Muscle layer of duodenum (tissue), 2 donors: ENCODE data around the gene CNOT4.
"Not testable (repeated sequence)": the region's sequence is repeated elsewhere in the genome, so short reads cannot be mapped to it uniquely, and the experiment has no call there.

Experiments
- H3K27ac ChIP-seq: one replicate; pipeline ENCODE4 v1.7.0; 2013; ENCODE audit warnings: mild to moderate bottlenecking, low read length
- H3K27me3 ChIP-seq: one replicate; pipeline ENCODE4 v1.7.0; 2013; ENCODE audit warnings: low read depth, mild to moderate bottlenecking, control low read depth, low read length
- H3K36me3 ChIP-seq, 2 donors: one replicate each; pipeline ENCODE4 v1.7.0; 2013; ENCODE audit warnings: low read length in 2 of 2, control low read depth in 1 of 2, mild to moderate bottlenecking in 1 of 2; ENCODE audit not compliant: insufficient read depth in 2 of 2, control insufficient read depth in 1 of 2
- H3K4me1 ChIP-seq, 2 donors: one replicate each; pipeline ENCODE4 v1.7.0; 2013; ENCODE audit warnings: low read length in 2 of 2, mild to moderate bottlenecking in 2 of 2, control low read depth in 1 of 2, moderate library complexity in 1 of 2; ENCODE audit not compliant: insufficient read depth in 2 of 2, control insufficient read depth in 1 of 2
- H3K4me3 ChIP-seq, 2 donors: one replicate each; pipeline ENCODE4 v1.7.0; 2013; ENCODE audit warnings: low read length in 2 of 2, low read depth in 1 of 2, mild to moderate bottlenecking in 1 of 2
- H3K9me3 ChIP-seq, 2 donors: one replicate each; pipeline ENCODE4 v1.7.0; 2013; ENCODE audit warnings: low read length in 2 of 2, control low read depth in 1 of 2, mild to moderate bottlenecking in 1 of 2; ENCODE audit not compliant: control insufficient read depth in 1 of 2
- donor health status: healthy.

The CNOT4 gene

DNA sequence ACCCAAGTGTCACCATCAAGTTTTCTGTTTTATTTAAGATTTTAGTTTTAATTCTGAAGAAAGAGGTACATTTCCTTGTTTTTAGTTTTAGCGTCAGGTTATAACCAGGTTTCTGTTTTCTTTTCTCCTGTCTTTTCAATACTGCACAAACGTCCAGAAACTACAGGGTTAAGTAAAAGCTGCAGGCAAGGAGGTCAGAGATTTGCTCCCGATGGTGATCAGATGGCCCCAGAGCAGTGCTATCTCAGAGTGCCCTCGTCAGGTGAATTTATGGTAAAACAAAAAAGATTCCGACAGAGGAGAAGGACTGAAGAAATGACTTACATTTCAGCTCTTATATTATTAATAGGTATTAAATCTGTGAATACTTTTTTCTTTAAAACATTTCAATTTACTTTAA lies 148.1 kb downstream of the CNOT4 start:
- no peak overlapping the region for H3K4me3 ChIP-seq
- H3K4me1 ChIP-seq, result no peaks in the 10 kb centered on the region
- peaks cover 0 to 12% of the 10 kb centered on the region in 2 donors for H3K36me3 ChIP-seq
- H3K27ac ChIP-seq, result no peak overlapping the region
- H3K9me3 ChIP-seq, result no peaks in the 10 kb centered on the region
- no peaks in the 10 kb centered on the region for H3K27me3 ChIP-seq

DNA sequence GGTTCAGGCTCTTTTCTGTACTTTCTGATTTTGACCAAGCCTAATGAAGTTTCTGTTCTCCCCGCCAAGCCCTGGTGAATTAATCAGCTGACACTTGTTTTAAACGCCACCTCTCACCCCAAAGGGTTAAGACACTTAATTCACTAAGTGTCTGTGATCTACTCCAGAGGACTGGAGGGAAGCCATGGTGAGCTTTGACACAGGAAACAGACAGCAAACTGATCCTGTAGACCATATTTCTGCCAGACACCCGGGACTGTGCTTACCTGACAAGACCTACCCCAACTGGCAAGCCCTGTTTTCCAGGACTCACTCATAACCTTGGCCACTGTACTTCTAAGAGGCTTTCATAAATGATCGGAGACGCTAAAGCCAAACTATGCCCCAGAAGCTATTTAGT lies 150.3 kb downstream of the CNOT4 start:
- Histone ChIP-seq H3K4me3 (no peak overlapping the region), H3K9me3 (no peaks in the 10 kb centered on the region), H3K4me1 (no peaks in the 10 kb centered on the region), H3K36me3 (peaks cover 0 to 12% of the 10 kb centered on the region in 2 donors), H3K27ac (no peak overlapping the region), H3K27me3 (no peaks in the 10 kb centered on the region)

DNA sequence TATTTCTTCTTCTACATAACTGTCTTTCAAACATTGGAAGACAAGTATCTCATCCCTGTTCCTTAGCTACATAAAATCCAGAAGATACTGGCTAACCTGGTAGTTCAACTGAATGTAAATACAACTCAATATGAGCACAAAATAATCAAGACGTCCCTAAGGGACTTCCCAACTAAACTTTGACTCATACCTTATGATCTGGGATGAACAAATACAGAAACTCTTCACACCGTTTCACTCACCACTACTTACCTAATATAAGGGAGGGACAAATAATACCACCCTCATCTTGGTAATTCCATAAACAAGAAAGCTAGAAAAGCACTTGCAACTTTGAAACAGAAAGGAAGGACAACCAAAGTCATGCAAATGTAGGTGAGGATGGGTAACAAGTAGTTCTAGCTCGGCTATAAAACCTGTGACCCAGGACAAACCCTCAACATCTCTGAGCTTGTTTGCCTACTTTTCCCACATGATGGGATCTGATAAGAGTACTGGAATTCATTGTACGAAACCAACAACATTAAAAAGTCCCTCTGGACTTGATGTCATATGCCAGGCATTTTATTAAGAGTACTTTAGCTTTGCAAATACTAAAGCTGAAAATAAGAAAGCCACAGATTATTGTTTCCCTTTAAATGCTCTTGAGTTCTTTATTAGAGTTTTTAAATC lies 154.4 kb downstream of the CNOT4 start:
- no peak overlapping the region for H3K4me3 ChIP-seq
- H3K27me3 ChIP-seq, result no peaks in the 10 kb centered on the region
- no peaks in the 10 kb centered on the region for H3K36me3 ChIP-seq
- no peaks in the 10 kb centered on the region for H3K4me1 ChIP-seq
- H3K9me3 ChIP-seq, result no peaks in the 10 kb centered on the region
- H3K27ac ChIP-seq, result no peak overlapping the region

DNA sequence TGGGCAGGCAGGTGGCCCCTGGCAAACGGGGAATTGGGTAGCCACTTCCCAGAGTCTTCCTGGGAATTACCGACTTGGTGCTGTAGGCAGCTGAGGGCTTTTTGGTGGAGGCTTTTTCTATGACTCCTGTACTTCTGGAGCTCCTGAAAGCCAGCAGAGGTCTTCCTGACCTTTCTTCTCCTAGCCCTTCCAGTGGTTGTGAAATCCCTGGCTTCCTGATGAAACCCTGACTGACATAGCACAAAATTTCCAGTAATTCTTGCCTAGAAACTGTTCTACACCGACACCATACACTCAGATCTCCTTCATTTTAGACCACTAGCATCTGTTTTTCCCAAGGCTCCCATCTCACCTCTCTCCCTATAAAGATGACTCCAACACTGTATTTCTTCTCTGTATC lies 156.1 kb downstream of the CNOT4 start:
- Histone ChIP-seq H3K9me3 (no peaks in the 10 kb centered on the region), H3K27ac (no peak overlapping the region), H3K4me3 (no peak overlapping the region)

DNA sequence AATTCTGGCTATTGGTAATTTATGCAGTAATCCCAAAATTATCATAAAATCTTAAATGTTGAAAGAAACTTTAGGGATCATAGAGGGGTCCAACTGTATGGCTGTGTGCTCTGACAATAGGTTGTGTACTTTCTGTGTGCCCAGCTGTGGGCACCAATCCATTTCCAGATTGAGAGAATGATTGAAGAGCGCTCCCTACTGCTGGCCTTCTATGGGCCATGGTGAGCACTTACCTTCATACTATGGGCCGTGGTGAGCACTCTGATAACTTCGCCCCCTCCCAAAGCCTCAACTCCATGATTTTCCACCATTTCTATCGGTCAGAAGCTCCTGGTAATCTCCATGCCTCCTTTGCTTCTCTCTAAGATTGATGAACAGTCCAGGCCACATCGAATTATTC lies 157.6 kb downstream of the CNOT4 start:
- Histone ChIP-seq H3K36me3 (no peaks in the 10 kb centered on the region), H3K4me1 (no peaks in the 10 kb centered on the region), H3K9me3 (no peaks in the 10 kb centered on the region), H3K27me3 (no peaks in the 10 kb centered on the region), H3K4me3 (no peak overlapping the region), H3K27ac (no peak overlapping the region)

More for the DNA sequence above, 156.1 kb downstream of the CNOT4 start:
- H3K36me3 ChIP-seq, result no peaks in the 10 kb centered on the region
- H3K4me1 ChIP-seq, result no peaks in the 10 kb centered on the region
- H3K27me3 ChIP-seq, result no peaks in the 10 kb centered on the region

DNA sequence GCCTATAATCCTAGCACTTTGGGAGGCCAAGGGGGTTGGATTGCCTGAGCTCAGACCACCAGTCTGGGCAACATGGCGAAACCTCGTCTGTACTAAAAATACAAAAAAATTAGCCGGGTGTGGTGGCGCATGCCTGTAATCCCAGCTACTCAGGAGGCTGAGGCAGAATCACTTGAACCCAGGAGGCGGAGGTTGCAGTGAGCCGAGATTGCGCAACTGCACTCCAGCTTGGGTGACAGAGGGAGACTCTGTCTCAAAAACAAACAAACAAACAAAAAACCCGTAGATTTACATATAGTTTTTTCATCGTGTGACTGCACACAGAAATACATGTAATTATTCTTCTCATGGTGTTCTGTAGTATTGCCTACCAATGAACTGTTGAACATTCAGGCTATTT lies 158.8 kb downstream of the CNOT4 start:
- not testable (repeated sequence) for H3K27ac ChIP-seq, H3K4me1 ChIP-seq, H3K4me3 ChIP-seq, H3K27me3 ChIP-seq, H3K36me3 ChIP-seq, H3K9me3 ChIP-seq

DNA sequence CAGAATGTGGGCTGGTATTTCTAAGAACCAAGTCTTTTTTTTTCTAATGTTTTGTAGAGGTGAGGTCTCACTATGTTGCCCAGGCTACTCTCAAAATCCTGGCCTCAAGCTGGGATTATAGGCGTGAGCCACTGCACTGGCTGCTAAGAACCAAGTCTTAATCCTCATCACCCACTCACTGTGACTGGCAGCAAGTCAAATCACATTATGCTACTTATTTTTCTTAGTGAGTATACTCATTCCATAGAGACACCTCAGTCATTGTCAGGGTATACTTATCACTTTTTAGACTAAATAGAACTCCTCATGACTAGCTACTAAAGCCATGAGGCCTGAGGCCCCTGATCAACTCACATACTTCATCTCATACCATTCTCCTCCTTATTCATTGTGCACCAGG lies 160.2 kb downstream of the CNOT4 start:
- Histone ChIP-seq H3K27me3 (no peaks in the 10 kb centered on the region), H3K4me1 (no peaks in the 10 kb centered on the region), H3K4me3 (no peak overlapping the region), H3K27ac (no peak overlapping the region), H3K36me3 (no peaks in the 10 kb centered on the region), H3K9me3 (no peaks in the 10 kb centered on the region)

DNA sequence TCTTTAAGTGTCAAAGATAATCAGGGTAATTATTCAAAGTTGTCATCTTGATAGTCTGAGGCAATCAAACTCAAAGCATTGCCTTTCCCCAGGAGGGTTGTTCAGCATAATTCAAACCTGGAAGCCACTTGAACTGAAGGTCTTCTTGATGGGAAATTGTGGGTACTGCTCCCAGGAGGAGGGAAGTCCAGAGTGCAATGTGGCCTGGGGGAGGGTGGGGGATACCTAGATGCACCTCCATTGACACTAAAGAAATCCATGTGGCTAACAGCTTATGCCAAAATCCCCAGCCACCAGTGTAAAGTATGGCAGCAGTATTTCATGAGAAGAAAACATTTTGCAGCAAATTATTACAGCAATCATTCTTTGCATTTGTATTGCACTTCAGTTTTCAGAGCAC lies 161.4 kb downstream of the CNOT4 start:
- no peaks in the 10 kb centered on the region for H3K9me3 ChIP-seq
- no peak overlapping the region for H3K27ac ChIP-seq
- no peak overlapping the region for H3K4me3 ChIP-seq
- H3K36me3 ChIP-seq, result no peaks in the 10 kb centered on the region
- no peaks in the 10 kb centered on the region for H3K27me3 ChIP-seq
- no peaks in the 10 kb centered on the region for H3K4me1 ChIP-seq

DNA sequence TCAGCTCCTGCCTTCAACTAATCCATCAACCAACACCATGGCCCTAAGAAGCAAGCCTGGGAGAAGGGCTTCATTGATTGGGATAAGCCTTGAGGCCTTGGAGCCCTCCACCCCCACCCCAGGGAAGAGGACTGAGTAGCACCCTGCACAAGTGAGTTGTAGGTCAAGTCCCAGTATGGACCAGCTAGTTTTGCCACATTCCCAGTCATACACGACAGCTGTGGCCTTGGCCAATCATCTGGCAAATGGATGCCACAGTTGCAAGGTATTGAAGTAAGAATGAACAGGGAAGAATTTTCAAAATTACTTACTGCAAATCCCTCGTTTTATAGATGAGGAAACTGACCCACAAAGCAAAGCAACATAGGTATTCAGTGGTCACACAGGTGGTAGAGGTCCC lies 166.5 kb downstream of the CNOT4 start:
- Histone ChIP-seq H3K27me3 (no peaks in the 10 kb centered on the region), H3K4me1 (no peaks in the 10 kb centered on the region), H3K36me3 (no peaks in the 10 kb centered on the region), H3K9me3 (no peaks in the 10 kb centered on the region), H3K4me3 (no peak overlapping the region), H3K27ac (no peak overlapping the region)

DNA sequence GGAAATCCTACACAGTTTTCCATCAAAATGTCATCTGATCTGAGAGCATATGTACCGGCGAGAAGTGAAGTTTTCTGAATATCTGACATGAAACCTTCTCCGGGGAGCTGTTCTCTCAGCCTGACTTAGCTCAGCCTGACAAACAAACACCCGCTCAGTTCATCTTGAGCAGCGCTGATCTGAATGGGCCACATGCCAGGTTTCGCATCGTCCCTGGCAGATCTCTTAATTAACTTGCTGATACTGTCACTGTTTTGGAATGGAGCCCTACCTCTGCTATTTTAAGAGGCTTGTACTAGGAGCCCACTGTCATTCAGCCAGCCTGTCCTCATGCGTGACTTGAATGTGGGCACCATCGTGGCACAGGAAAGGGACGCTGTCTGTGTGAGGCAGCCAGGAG lies 167.0 kb downstream of the CNOT4 start:
- Histone ChIP-seq H3K4me3 (no peak overlapping the region), H3K4me1 (no peaks in the 10 kb centered on the region), H3K36me3 (no peaks in the 10 kb centered on the region), H3K27ac (no peak overlapping the region), H3K9me3 (no peaks in the 10 kb centered on the region), H3K27me3 (no peaks in the 10 kb centered on the region)

DNA sequence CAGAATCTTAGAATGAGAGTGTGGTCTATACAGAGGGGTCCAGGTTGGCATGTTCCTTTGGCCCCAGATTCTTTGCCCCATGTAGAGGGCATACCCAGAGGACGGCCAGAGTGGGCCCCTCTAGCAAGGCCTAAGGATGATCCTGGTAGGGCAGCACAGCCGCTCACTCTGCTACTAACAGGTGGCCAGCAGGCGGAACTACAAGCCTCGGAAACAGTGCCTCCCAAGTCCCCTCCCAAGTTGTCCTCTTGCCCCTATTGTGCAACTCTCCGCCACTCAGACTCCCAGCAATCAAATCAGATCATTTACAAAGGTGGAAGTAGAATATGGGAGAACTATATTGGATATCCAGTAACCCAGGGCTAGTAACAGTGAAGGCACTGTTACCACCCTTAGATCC lies 168.9 kb downstream of the CNOT4 start:
- no peaks in the 10 kb centered on the region for H3K36me3 ChIP-seq
- no peak overlapping the region for H3K4me3 ChIP-seq
- no peaks in the 10 kb centered on the region for H3K27me3 ChIP-seq
- H3K4me1 ChIP-seq, result no peaks in the 10 kb centered on the region
- H3K9me3 ChIP-seq, result no peaks in the 10 kb centered on the region
- H3K27ac ChIP-seq, result no peak overlapping the region

DNA sequence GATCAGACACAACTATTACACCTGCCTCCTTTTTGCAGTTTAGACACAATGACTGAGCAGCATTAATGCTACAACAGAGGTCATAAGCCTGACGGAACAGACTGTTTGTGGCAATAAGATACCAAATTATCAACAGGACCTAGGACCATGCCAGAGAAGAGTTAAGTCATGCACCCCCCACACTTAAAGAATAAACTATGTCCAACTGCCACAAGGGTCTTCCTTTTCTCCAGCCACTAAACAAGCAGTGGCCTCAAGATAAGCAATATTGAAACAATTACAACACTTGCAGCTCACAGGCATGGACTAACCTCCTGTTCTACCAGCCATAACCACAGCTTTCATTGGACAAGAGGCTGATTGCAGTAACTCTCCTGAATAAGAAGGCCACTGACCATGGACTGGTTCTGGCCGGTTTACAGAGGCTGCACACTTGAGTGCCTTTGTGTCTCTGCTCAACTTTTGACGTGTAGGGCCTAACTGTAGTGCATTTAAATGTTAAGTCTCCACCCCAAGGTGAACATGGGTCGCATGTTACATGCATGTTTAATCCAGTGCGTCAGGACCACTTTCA lies 171.8 kb downstream of the CNOT4 start:
- H3K9me3 ChIP-seq, result no peaks in the 10 kb centered on the region
- no peak overlapping the region for H3K27ac ChIP-seq

More for the DNA sequence above, 171.8 kb downstream of the CNOT4 start:
- H3K4me1 ChIP-seq, result peaks cover 0 to 10% of the 10 kb centered on the region in 2 donors
- no peaks in the 10 kb centered on the region for H3K27me3 ChIP-seq
- no peaks in the 10 kb centered on the region for H3K36me3 ChIP-seq
- H3K4me3 ChIP-seq, result no peak overlapping the region
